ENCODE results near the gene LRP1.

LRP1 gene

GRCh38 chr12:57237932-57238853, 109.9 kb downstream of the LRP1 start:
- Histone ChIP-seq H3K9me2 (replicated peaks; ENCODE audit: insufficient read depth, low read length) (no peaks in the 10 kb centered on the region), H3K9ac (ENCODE audit: low read length) (peak overlapping the region; percentile 19; the same call in 1 of the 2 replicates), H3K4me2 (ENCODE audit: low read depth, low read length) (peak overlapping the region; percentile 98), H3K4me1 (ENCODE audit: low read length) (peaks cover 28% of the 10 kb centered on the region), H4K20me1 (ENCODE audit: insufficient read depth, low read length) (peaks cover 3% of the 10 kb centered on the region; the same call in 1 of the 2 replicates), H3K27ac (ENCODE audit: low read length) (no peak overlapping the region), H3K79me2 (ENCODE audit: low read length) (no peaks in the 10 kb centered on the region; the same call in 1 of the 2 replicates), H3K27me3 (replicated peaks; ENCODE audit: insufficient read depth, low read length) (peaks cover 37% of the 10 kb centered on the region), H3K36me3 (replicated peaks; ENCODE audit: insufficient read depth, low read length) (0 out of 2 replicates have a peak, but pooled peaks cover 4% of the 10 kb centered on the region), H3F3A (ENCODE audit: insufficient read depth, low read length) (peaks cover 36% of the 10 kb centered on the region; the same call in 1 of the 2 replicates), H3K9me3 (replicated peaks; ENCODE audit: insufficient read depth, low read length) (no peaks in the 10 kb centered on the region), H3K4me3 (ENCODE audit: low read length) (peak overlapping the region; percentile 68), H2AFZ (ENCODE audit: low read length) (peak overlapping the region; percentile 92)
- DNase-seq: no peak
- TF ChIP-seq EZH2phosphoT487 (IDR thresholded peaks at IDR 0.05; ENCODE audit: low read length) (no peak), EZH2 (optimal IDR thresholded peaks at IDR 0.05; ENCODE audit: low read depth, low read length) (no peak), CTCF (IDR thresholded peaks at IDR 0.05; ENCODE audit: low read length) (no peak)

GRCh38 chr12:57238854-57239554, 110.7 kb downstream of the LRP1 start:
- TF ChIP-seq CTCF (IDR thresholded peaks at IDR 0.05; ENCODE audit: low read length) (peak; percentile 100), EZH2 (optimal IDR thresholded peaks at IDR 0.05; ENCODE audit: low read depth, low read length) (no peak)
- Histone ChIP-seq H3K27me3 (replicated peaks; ENCODE audit: insufficient read depth, low read length) (peaks cover 38% of the 10 kb centered on the region), H3K27ac (ENCODE audit: low read length) (no peak overlapping the region)

GRCh38 chr12:57239587-57240065, 111.3 kb downstream of the LRP1 start:
- Histone ChIP-seq H4K20me1 (ENCODE audit: insufficient read depth, low read length) (peaks cover 3% of the 10 kb centered on the region; the same call in 1 of the 2 replicates), H3K9ac (ENCODE audit: low read length) (peak overlapping the region; percentile 62; the same call in 1 of the 2 replicates), H3K9me2 (replicated peaks; ENCODE audit: insufficient read depth, low read length) (no peaks in the 10 kb centered on the region), H3F3A (ENCODE audit: insufficient read depth, low read length) (peaks cover 39% of the 10 kb centered on the region; the same call in 1 of the 2 replicates), H3K4me3 (ENCODE audit: low read length) (peak overlapping the region; percentile 70), H3K27me3 (replicated peaks; ENCODE audit: insufficient read depth, low read length) (peaks cover 42% of the 10 kb centered on the region), H2AFZ (ENCODE audit: low read length) (peak overlapping the region; percentile 86), H3K4me1 (ENCODE audit: low read length) (peaks cover 28% of the 10 kb centered on the region), H3K4me2 (ENCODE audit: low read depth, low read length) (peak overlapping the region; percentile 98), H3K9me3 (replicated peaks; ENCODE audit: insufficient read depth, low read length) (no peaks in the 10 kb centered on the region), H3K27ac (ENCODE audit: low read length) (no peak overlapping the region), H3K79me2 (ENCODE audit: low read length) (no peaks in the 10 kb centered on the region), H3K36me3 (replicated peaks; ENCODE audit: insufficient read depth, low read length) (no peaks in the 10 kb centered on the region)
- no peak for DNase-seq
- TF ChIP-seq EZH2 (optimal IDR thresholded peaks at IDR 0.05; ENCODE audit: low read depth, low read length): no peak

More at GRCh38 chr12:57238854-57239554, 110.7 kb downstream of the LRP1 start:
- Histone ChIP-seq H3K4me3 (ENCODE audit: low read length) (peak overlapping the region; percentile 70), H3K9me3 (replicated peaks; ENCODE audit: insufficient read depth, low read length) (no peaks in the 10 kb centered on the region), H3K9ac (ENCODE audit: low read length) (peak overlapping the region; percentile 62; the same call in 1 of the 2 replicates), H3K4me1 (ENCODE audit: low read length) (peaks cover 28% of the 10 kb centered on the region), H4K20me1 (ENCODE audit: insufficient read depth, low read length) (peaks cover 3% of the 10 kb centered on the region; the same call in 1 of the 2 replicates), H2AFZ (ENCODE audit: low read length) (peak overlapping the region; percentile 92), H3K79me2 (ENCODE audit: low read length) (no peaks in the 10 kb centered on the region), H3K4me2 (ENCODE audit: low read depth, low read length) (peak overlapping the region; percentile 98), H3F3A (ENCODE audit: insufficient read depth, low read length) (peaks cover 39% of the 10 kb centered on the region; the same call in 1 of the 2 replicates), H3K36me3 (replicated peaks; ENCODE audit: insufficient read depth, low read length) (no peaks in the 10 kb centered on the region), H3K9me2 (replicated peaks; ENCODE audit: insufficient read depth, low read length) (no peaks in the 10 kb centered on the region)
- peak; percentile 85 for DNase-seq

Data from MM.1S (cell line).